ENCODE measurements around the gene MLXIP. TPM values are rescaled to one million over a fixed set of nuclear protein-coding genes. Genes with fewer than 3 reads are reported as not detected.
"Not testable (repeated sequence)": the region's sequence is repeated elsewhere in the genome, so short reads cannot be mapped to it uniquely, and the experiment has no call there.

Gene MLXIP
- 30.7 TPM for polyA plus RNA-seq (ENCODE audit: insufficient read length)

GRCh38 chr12:122078141-122079032, at the start of gene MLXIP:
MLXIP (plus strand) TSS chr12:122078756; CDS start chr12:122078854, 98 bp downstream.
- peak; percentile 78 for DNase-seq (ENCODE audit: low read depth)

GRCh38 chr12:122028905-122029560, 49.5 kb upstream of the MLXIP start:
- no peak for DNase-seq (ENCODE audit: low read depth)

GRCh38 chr12:122029620-122030423, 48.7 kb upstream of the MLXIP start:
- DNase-seq (ENCODE audit: low read depth), result no peak

- no peak for DNase-seq (ENCODE audit: low read depth)
Measured at GRCh38 chr12:122030424-122031035, 48.0 kb upstream of the MLXIP start.

GRCh38 chr12:122031342-122032216, 47.0 kb upstream of the MLXIP start:
- no peak for DNase-seq (ENCODE audit: low read depth)

- no peak for DNase-seq (ENCODE audit: low read depth)
Measured at GRCh38 chr12:122032580-122032979, 46.0 kb upstream of the MLXIP start.

GRCh38 chr12:122035292-122035691, 43.3 kb upstream of the MLXIP start:
- no peak for DNase-seq (ENCODE audit: low read depth)

- DNase-seq (ENCODE audit: low read depth), result no peak
Measured at GRCh38 chr12:122036153-122036552, 42.4 kb upstream of the MLXIP start.

GRCh38 chr12:122040579-122041386, 37.8 kb upstream of the MLXIP start:
- DNase-seq (ENCODE audit: low read depth), result no peak

- not testable (repeated sequence) for DNase-seq (ENCODE audit: low read depth)
Measured at GRCh38 chr12:122041458-122041857, 37.1 kb upstream of the MLXIP start.

GRCh38 chr12:122042910-122043309, 35.6 kb upstream of the MLXIP start:
- DNase-seq (ENCODE audit: low read depth), result no peak

GRCh38 chr12:122043476-122043875, 35.1 kb upstream of the MLXIP start:
- no peak for DNase-seq (ENCODE audit: low read depth)

- DNase-seq (ENCODE audit: low read depth), result no peak
Measured at GRCh38 chr12:122045262-122045661, 33.3 kb upstream of the MLXIP start.

GRCh38 chr12:122046145-122046544, 32.4 kb upstream of the MLXIP start:
- DNase-seq (ENCODE audit: low read depth), result no peak

GRCh38 chr12:122048151-122048550, 30.4 kb upstream of the MLXIP start:
- no peak for DNase-seq (ENCODE audit: low read depth)

- DNase-seq (ENCODE audit: low read depth), result no peak
Measured at GRCh38 chr12:122049827-122050226, 28.7 kb upstream of the MLXIP start.

GRCh38 chr12:122050706-122051105, 27.9 kb upstream of the MLXIP start:
- DNase-seq (ENCODE audit: low read depth), result no peak

- no peak for DNase-seq (ENCODE audit: low read depth)
Measured at GRCh38 chr12:122051231-122051876, 27.2 kb upstream of the MLXIP start.

- no peak for DNase-seq (ENCODE audit: low read depth)
Measured at GRCh38 chr12:122052285-122052684, 26.3 kb upstream of the MLXIP start.
